Limb (tissue), 2 donors: Measurements from ENCODE around the gene GREB1.

Source experiments
- DNase-seq, 2 donors: peaks; one replicate each; pipeline ENCODE4 v3.0.0-alpha.2; 2016; ENCODE audit errors: extremely low spot score in 2 of 2

The GREB1 gene

GRCh38 chr2:11537951-11538350, 4.1 kb downstream of the GREB1 start:
- DNase-seq: no peak

DNA sequence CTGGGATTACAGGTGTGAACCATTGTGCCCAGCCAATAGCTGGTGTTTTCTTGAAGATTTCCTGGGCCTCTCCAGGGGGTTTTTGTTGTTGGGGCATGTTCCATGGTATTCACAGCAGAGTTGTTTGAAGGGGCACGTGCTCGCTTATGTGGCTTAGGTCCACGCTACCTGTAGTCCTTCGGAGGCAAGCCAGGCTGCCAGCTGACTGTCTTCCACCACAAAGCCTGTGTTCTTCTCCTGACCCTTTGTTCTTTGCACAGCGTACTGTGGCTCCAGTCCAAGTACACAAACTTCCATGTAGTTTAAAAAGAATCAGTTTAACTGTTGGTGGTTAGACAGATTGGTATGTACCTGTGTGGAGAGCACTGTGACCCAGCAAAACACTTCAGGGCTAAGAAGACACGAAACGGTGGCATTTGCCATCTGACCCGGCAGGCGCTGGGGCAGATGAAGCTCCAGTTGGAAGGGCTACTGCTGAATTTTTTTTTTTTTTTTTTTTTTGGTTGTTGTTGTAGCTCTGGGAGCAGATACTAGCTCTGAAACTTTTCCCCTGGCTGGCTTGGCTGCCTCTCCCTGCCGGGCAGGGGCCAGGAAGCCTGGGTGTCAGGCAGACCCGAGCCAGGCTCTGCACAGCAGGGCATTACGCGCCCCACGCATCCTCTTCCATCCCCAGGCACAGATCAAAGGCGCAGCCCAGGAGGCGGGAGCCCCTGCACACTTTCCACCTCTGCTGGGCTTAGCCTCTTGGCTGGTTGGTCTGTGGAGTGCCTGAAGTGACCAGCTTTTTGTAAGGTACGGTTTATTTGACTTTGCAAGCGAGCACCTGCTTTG, 5.7 kb downstream of the GREB1 start:
- DNase-seq: no peak

DNA sequence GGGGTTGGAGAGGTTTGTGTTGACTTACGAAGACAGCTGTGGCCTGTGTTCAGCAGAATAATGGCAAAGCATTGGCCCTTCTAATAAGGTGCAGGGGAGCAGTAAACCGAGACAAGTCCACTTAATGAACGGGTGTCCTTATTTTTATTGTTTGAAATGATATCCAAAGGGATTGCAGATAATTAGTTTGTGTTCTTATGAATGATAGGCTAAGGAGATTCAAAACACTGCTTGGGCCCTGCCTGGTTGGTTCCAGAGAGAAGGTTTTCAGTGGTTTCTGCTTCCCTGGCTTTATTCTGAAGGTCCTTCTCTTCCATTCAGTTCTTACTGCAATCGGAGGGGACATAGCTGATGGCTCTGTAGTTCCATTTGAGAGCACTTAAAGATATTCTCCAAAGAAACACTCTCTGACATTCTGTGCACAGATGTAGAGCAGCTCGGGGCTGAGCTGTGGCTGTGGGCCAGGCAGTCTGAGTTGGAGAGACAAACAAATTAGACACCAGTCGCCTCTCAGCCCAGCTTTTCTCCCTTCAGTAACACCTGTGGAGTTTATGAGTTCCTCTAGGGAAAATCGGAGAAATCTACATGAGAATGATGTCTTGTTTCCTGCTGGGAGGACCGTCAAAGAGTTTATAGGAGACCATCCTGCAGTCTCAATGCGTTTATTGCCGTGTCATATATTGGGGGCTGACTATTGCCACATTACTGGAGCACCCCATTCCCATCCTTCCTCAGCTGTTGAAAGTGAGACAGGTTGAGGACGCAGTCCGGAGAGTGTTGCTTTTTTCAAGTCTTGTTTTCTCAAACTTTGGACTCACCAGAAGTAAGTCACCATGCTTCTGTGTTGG, 6.5 kb downstream of the GREB1 start:
- peak in 1 of 2 donors; percentile 18 for DNase-seq

DNA sequence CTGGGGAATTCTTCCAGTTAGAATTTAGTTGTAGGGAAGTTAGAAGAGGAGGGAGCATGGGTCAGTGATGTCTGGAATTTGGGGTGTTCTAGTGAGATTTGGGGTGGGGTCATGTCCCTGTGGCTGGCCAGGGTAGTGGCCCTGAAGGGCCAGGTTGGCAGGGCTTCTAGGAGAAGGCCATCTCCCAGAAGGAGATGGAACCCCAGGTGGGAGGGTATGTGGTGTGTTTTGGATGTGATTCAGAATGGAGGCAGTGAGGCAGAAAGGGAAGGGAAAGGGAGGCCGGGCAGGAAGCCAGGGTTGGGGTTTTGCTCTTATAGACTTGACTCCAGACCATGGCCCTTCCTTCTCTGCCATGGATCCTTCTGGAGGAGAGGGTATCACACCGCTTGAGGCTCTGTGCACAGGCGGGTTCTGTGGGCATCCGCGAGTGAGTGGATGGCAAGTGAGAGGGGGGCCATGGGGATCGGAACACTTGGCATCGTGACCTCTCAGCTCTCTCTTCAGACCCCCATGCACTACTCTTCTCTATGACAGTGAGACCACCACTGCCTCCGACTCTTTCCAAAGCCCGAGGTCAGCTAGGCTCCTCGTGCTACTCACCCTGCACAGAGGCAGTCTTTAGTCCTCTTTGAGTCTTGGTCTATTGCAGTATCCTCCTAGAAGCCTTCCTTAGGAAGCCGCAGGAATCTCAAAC, 7.3 kb downstream of the GREB1 start:
- DNase-seq: no peak

GRCh38 chr2:11541693-11542274, 7.9 kb downstream of the GREB1 start:
- no peak for DNase-seq

GRCh38 chr2:11542275-11542819, 8.5 kb downstream of the GREB1 start:
- DNase-seq: no peak

DNA sequence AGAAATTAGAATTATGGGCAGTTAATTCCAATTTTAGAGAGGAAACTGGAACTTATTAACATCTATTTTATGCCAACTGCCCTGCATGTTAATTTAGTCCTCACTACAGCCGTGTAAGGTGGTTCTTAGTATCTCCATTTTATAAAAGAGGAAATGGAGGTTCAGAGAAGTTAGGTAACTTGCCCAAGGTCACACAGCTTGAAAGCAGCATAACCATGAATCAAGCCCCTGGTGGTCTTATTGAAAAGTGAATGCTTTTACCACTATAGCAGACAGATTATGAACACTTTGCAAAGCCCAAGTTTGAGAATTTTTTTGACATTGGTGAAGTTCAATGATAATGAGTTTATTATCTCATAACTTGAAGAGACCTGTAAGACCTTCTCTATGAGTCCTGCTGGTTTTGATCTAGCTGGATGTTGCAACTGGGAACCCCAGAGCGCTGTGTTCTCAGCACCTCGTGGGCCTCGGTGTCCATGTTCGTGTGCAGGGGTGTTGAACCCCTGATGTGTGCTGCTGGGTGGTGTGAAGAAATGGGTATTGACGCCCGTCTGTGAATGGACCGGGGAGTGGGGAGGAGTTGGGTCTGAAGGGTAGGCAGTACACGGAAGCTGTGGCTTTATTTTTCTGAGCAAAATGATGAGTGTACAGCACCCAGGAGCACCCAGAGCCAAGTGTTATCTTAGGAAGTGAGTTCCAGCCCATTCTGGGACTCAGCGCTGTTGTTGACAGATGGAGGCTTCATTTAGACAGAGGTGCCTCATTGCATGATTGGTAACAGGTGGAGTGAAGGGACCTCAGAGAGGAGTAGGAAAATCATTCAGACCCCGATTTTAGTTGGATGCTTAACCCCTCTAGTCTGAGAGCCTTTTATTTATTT, 9.7 kb downstream of the GREB1 start:
- no peak for DNase-seq

GRCh38 chr2:11546072-11546471, 12.2 kb downstream of the GREB1 start:
- no peak for DNase-seq

- no peak for DNase-seq
Measured at GRCh38 chr2:11547912-11548497, 14.2 kb downstream of the GREB1 start.

DNA sequence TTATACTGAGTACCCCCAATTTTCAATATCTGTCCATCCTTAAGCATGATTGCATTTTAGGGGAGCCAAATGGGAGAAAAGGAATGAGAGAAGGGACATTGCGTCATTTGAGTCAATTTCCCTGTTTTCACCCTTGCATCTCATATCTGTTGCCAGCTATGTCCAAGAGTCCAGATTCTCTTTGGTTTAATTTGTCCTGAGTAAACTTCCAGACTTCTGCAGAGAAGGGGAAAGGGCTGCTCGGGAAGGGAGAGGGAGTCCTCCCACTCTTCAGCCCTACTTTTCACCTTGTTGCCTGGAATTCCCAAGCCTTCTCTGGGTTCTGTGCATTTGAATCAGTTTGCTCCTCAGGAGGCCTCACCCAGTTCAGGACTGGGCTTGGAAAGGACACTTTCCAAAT, 16.5 kb downstream of the GREB1 start:
- DNase-seq: no peak

- no peak for DNase-seq
Measured at GRCh38 chr2:11550901-11551568, 17.2 kb downstream of the GREB1 start.

DNA sequence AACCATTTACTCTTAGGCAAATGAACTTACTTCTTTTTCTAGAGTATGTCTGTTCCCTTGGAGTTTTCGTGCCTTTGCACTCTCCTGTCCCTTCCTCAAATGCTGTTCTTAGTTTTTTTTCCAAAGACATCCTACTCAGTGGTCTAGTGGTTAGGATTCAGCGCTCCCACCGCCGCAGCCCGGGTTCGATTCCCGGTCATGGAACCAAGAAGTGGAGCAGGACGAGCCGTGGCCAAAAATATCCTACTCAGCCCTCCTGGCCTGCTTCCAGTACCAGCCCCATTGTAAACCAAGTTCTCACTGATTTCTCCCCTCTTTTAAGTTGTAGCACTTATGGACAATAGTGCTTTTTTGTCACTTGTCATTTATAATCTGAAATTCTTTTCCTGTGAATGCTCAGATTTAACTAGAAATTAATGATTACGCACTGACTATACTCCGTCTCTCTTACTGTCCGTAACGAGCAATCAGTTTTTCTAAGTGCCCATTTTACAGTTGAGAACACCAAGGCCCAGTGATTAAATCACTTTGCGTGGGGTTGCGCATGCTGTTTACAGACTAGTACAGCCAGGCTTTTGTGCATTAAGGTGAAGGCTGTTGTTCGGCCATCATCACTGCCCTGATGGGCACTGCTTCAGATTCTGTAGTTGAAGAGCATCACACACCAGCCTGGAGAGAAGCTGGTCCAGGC, 17.9 kb downstream of the GREB1 start:
- DNase-seq: no peak

- no peak for DNase-seq
Measured at GRCh38 chr2:11552260-11552638, 18.4 kb downstream of the GREB1 start.

- no peak for DNase-seq
Measured at GRCh38 chr2:11553661-11554398, 20.0 kb downstream of the GREB1 start.

DNA sequence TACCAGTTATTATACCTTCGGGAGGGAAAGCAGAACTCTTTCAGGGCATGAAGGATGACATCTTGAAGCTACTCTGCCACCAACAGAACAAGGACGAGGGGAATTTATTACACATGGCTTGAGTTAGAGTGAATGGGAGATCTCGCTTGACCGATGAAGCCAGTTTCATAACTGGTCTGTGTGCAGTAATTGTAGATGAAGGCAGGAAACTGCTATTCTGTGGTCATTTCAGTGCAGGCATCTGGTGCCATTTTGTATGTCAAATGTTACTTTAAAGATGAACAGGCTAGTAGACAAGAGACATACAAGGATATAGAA, 20.5 kb downstream of the GREB1 start:
- no peak for DNase-seq

DNA sequence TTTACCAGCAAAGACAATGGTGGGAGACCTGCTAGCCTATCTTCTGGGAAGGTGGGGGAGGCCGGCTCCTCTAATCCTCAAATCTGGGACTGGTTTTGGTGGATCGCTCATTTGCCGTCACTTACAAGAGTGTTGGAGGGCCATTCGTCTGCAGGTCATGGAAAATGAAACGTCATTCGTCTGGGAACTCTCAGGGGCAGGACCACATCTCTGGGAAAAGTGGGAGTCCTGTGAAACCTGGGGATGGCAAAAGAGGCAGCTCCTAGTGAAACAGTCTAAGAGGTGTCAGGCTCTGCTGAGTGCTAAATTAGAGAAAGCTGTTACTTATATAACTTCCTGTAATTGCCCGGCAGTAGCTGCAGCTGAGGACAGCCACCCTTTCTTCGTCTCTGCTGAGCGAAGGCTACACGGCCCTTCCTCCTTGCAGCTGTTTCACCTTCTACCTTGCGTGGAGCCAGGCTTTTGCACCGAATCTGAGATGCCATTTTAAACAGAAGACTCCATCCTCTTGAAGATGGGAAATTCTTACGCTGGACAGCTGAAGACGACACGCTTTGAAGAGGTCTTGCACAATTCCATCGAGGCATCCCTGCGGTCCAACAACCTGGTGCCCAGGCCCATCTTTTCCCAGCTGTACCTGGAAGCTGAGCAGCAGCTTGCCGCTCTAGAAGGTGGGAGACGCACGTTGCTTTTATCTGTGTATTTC, 22.4 kb downstream of the GREB1 start:
- no peak for DNase-seq

GRCh38 chr2:11558214-11558886, 24.5 kb downstream of the GREB1 start:
- DNase-seq: no peak
